ENCODE results near the gene PTPRO. TPM values are rescaled to one million over a fixed set of nuclear protein-coding genes. Genes with fewer than 3 reads are reported as not detected.

The PTPRO gene
- total and polyA plus RNA-seq, 10 of the 15 experiments (the other 5 are each of a cell fraction or from before 2014, with no cell fraction given): 1.2 to 5.3 (median 3.5) TPM

GRCh38 chr12:15646581-15646980, 324.3 kb downstream of the PTPRO start:
- Histone ChIP-seq H3K9me3 (replicated peaks; ENCODE audit: control insufficient read depth, insufficient read depth, low read length) (no peaks in the 10 kb centered on the region), H3K9ac (ENCODE audit: control insufficient read depth, insufficient read depth, low read length) (no peak overlapping the region), H3K4me2 (ENCODE audit: control insufficient read depth, insufficient read depth) (no peak overlapping the region), H3K79me2 (ENCODE audit: control insufficient read depth, insufficient read depth, low read length) (no peaks in the 10 kb centered on the region), H3K4me3 (no peak overlapping the region), H3K27ac (ENCODE audit: control insufficient read depth, insufficient read depth) (no peak overlapping the region), H3K27me3 (replicated peaks in 1 of 2; ENCODE audit: control insufficient read depth in 2 of 2, insufficient read depth in 2 of 2, low read length in 1 of 2) (no peaks in the 10 kb centered on the region), H3K36me3 (ENCODE audit: control insufficient read depth in 2 of 2, insufficient read depth in 2 of 2, low read length in 1 of 2) (no peaks in the 10 kb centered on the region), H4K20me1 (ENCODE audit: control insufficient read depth, insufficient read depth) (no peaks in the 10 kb centered on the region), H2AFZ (ENCODE audit: control insufficient read depth, low read depth, low read length) (no peak overlapping the region), H3K4me1 (ENCODE audit: control insufficient read depth, insufficient read depth, low read length) (no peaks in the 10 kb centered on the region)
- FAIRE-seq (no peak), DNase-seq (ENCODE audit: low read depth, low spot score) (no peak), ATAC-seq (no peak)
- intact Hi-C loops (cut with micrococcal nuclease; ENCODE audit: unreplicated experiment): no loop called here
- in situ Hi-C loops (cut with MboI): no loop called here
- 0% methylated on average over 1 of the region's 1 CpG for WGBS (ENCODE audit: insufficient coverage, insufficient replicate concordance, low lambda C conversion rate, missing lambda C conversion rate)
- POLR2A ChIA-PET: no interaction called here
- SMC1A ChIA-PET (ENCODE audit: uncharacterized antibody, unreplicated experiment): interaction anchor here (1.6 kb wide), 1 partner anchor 14 kb away, joined by 4 read pairs; no protein-coding TSS in a partner anchor
- RAD21 ChIA-PET (ENCODE audit: unreplicated experiment): no interaction called here
- TF ChIP-seq SIN3A (IDR thresholded peaks at IDR 0.05; ENCODE audit: low read depth, low read length): no peak
- TF ChIP-seq RBBP5 (conservative IDR thresholded peaks at IDR 0.05): no peak
- TF ChIP-seq CEBPZ (IDR thresholded peaks at IDR 0.05; ENCODE audit: low read depth, low read length): no peak
- TF ChIP-seq, protein P1, sequence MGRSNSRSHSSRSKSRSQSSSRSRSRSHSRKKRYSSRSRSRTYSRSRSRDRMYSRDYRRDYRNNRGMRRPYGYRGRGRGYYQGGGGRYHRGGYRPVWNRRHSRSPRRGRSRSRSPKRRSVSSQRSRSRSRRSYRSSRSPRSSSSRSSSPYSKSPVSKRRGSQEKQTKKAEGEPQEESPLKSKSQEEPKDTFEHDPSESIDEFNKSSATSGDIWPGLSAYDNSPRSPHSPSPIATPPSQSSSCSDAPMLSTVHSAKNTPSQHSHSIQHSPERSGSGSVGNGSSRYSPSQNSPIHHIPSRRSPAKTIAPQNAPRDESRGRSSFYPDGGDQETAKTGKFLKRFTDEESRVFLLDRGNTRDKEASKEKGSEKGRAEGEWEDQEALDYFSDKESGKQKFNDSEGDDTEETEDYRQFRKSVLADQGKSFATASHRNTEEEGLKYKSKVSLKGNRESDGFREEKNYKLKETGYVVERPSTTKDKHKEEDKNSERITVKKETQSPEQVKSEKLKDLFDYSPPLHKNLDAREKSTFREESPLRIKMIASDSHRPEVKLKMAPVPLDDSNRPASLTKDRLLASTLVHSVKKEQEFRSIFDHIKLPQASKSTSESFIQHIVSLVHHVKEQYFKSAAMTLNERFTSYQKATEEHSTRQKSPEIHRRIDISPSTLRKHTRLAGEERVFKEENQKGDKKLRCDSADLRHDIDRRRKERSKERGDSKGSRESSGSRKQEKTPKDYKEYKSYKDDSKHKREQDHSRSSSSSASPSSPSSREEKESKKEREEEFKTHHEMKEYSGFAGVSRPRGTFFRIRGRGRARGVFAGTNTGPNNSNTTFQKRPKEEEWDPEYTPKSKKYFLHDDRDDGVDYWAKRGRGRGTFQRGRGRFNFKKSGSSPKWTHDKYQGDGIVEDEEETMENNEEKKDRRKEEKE (IDR thresholded peaks at IDR 0.05): no peak
- TF ChIP-seq GABPA (IDR thresholded peaks at IDR 0.05; ENCODE audit: low read depth): no peak
- no peak for TF ChIP-seq PRDM15 (CRISPR knock-in tag; IDR thresholded peaks at IDR 0.05)
- no peak for TF ChIP-seq CHD2 (IDR thresholded peaks at IDR 0.05; ENCODE audit: borderline replicate concordance, low read depth, low read length)
- no peak for TF ChIP-seq SMARCA5 (IDR thresholded peaks at IDR 0.05)
- no peak for TF ChIP-seq SRF (IDR thresholded peaks at IDR 0.05; ENCODE audit: low read depth in 2 of 2, low read length in 2 of 2)
- no peak for TF ChIP-seq ZNF384 (IDR thresholded peaks at IDR 0.05; ENCODE audit: borderline replicate concordance, low read depth, low read length)
- CTCF ChIA-PET: no interaction called here
- BruUV-seq (replicated peaks): no TSS peak

Measured in GM12878 (cell line).